Cerebellar cortex (tissue), 1 donor: Measurements from ENCODE around the gene SYT14.
"Not testable (repeated sequence)": the region's sequence is repeated elsewhere in the genome, so short reads cannot be mapped to it uniquely, and the experiment has no call there.

Experiments
- DNase-seq: peaks from one replicate; pipeline ENCODE4 v3.0.0-alpha.2; 2015; ENCODE audit warnings: low spot score

Gene SYT14

DNA sequence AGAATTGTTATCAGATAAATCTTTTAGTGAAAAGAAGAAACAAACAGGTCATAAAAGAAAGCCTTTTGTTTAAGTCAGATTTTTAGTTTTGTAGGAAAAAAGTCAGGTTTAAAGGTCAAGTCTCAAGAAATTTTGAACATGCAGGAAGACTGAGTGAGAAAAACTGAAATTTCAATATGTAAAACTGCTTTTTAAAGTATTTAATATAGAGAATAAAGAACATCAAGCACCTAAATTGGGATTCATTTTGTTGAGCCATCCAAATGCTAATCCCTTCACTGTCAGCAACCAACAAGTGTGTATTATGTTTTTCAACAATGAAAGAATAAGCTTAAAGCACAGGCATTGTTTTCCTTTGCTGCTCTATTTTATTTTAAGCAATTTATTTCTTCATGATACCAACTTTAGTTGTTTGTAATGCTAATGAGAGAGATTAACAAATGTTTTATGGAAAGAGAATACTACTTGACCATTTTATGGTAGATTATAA is 179.7 kb downstream of the SYT14 start:
- no peak for DNase-seq

DNA sequence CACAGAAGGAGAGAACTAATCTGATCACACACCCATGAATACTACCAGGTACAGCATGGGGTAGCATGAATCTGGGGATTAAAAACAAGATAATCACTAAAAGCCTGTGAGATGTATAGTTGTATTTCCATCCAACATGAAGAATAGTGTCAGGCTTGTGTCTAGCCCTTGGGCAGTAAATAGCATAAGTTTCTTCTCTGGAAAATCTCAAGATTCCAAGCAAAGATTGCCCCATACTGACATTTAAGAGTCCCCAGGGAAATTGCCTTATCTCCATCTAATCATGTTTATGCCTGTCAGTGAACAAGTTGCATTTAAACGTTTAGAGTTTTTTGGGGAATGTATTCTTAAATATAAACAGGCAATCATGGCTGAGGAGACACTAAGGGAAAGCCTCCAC is 185.4 kb downstream of the SYT14 start:
- no peak for DNase-seq

DNA sequence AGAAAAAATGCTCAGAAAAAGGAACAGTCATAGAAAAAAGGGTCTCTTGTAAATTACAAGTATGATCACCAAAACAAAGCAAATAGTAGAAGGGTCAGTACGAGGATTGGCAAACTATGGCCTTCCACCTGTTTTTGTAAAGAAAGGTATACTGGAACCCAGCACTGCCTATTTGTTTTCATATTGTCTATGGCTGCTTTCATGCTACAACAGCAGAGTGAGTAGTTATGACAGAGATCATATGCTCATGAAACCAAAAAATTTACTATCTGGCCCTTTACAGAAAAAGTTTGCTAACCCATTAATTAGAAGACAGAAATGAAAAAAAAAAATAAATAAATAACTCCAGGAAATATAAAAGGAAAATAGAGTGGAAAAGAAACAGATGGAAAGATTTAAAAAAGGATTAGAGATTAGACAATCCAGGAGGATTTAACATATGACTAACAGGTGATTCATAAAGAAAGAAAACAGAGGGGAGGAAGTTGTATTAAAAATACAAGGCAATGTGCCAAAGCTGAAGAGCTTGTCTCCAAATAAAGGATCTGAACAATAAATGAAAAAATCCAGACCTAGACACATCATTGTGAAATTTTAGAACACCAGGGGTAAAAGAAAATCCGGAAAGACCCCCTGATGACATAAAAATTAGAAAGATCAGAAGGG is 186.0 kb downstream of the SYT14 start:
- no peak for DNase-seq

GRCh38 chr1:210124736-210125135 is 186.7 kb downstream of the SYT14 start:
- no peak for DNase-seq

GRCh38 chr1:210125143-210125542 is 187.1 kb downstream of the SYT14 start:
- DNase-seq = no peak

DNA sequence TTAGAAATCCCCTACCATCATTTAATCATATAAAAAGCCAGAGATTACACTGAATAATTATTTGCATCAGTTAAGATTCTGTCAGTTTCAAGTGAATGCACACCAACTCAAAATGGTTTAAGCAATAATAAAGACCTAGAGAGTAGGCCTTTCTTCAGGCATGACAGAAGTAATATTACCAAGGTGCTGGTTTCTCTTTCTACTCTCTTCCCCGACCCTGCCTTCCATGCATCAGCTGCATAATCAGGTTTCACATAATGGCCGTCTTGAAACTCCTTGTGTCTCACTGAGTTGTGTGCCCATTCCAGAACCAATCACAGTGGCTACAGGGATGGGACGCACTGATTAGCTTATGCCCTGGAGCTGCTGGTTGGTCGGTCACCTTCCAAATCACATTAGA is 191.1 kb downstream of the SYT14 start:
- no peak for DNase-seq

GRCh38 chr1:210129759-210130158 is 191.7 kb downstream of the SYT14 start:
- DNase-seq = no peak

GRCh38 chr1:210132582-210132981 is 194.6 kb downstream of the SYT14 start:
- DNase-seq = no peak

- DNase-seq = peak; percentile 73
Observed at GRCh38 chr1:210143465-210144062, 205.5 kb downstream of the SYT14 start.

- DNase-seq = no peak
Observed at GRCh38 chr1:210144736-210145135, 206.7 kb downstream of the SYT14 start.

GRCh38 chr1:210151052-210151672 is 213.1 kb downstream of the SYT14 start:
- DNase-seq = no peak

GRCh38 chr1:210159211-210159610 is 221.2 kb downstream of the SYT14 start:
- DNase-seq = no peak

- no peak for DNase-seq
Observed at GRCh38 chr1:210170220-210170619, 232.2 kb downstream of the SYT14 start.

DNA sequence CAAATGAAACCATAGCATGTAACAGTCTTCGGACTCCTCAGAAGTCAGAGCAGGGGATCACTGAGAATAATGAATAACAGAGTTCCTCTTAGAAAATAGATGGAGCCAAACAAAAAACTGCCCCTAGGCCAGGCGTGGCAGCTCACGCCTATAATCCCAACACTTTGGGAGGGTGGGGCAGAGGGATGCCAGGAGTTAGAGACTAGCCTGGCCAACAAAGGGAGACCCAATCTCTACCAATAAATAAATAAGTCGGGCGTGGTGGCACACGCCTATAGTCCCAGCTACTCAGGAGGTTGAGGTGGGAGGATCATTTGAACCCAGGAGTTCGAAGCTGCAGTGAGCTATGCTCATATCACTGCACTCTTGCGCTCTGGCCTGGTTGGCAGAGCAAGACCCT is 236.1 kb downstream of the SYT14 start:
- no peak for DNase-seq

DNA sequence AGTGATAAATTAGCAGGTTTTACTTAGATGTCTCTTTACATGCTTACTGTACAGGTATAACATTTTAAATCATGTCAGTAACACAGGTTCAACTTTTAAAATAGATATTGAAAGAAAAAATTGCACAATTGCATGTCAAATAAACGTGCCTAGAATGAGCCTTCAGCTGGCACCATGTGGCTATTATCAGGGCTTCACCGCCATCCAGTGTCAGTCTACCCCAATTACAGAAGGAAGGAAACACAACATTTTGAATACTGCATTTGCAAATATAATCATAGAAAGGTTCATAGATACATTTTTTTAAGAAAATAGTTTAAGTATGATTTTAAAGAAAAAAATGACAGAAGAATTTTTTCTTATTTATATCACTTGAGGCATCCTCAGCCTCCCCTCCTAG is 247.0 kb downstream of the SYT14 start:
- no peak for DNase-seq

- DNase-seq = not testable (repeated sequence)
Observed at GRCh38 chr1:210187849-210188606, 250.0 kb downstream of the SYT14 start.

GRCh38 chr1:210189426-210189825 is 251.4 kb downstream of the SYT14 start:
- no peak for DNase-seq

- no peak for DNase-seq
Observed at GRCh38 chr1:210195635-210196160, 257.7 kb downstream of the SYT14 start.

- DNase-seq = not testable (repeated sequence)
Observed at GRCh38 chr1:210196266-210196665, 258.2 kb downstream of the SYT14 start.

DNA sequence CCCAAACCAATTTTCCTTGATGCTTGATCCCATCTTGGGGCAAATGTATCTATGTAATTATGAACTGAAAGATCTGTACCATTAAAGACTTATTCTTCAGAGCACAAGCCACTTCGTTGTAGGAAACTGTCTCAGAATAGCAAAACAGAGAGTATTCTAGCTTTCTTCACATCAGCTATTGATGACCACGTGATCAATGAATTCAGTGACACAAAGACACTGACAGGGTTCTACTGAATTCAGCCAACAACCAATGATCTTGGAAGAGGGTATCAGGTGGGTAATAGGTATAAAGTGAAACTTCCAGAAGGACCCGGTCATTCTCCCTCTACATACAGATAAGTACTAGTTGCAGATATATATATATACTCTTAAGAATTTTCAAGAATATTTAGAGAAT is 260.8 kb downstream of the SYT14 start:
- no peak for DNase-seq

GRCh38 chr1:210200124-210200736 is 262.2 kb downstream of the SYT14 start:
- no peak for DNase-seq

DNA sequence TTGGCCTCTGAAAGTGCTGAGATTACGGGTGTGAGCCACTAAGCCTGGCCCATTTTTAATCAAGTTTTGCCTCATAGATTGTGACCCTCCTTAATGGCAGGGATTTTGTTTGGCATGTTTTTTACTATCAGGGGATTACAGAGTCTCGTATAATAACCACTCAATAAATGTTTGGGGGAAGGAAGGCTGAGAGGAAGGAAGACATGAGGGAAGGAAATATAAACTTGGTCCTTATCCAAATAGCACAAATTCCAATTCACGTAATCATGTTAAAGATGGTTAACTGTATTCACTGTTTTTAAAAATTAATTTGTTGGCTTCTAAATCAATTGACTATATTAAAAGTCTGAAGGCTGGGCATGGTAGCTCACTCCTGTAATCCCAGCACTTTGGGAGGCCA is 263.7 kb downstream of the SYT14 start:
- DNase-seq = no peak
